GM18520 (cell line): ENCODE results near the gene KLF6.

ENCODE experiments used
- ATAC-seq: cut with Tn5 transposase; IDR thresholded peaks from one replicate; pipeline ENCODE4 v1.9.1; 2021; ENCODE audit not compliant: unreplicated experiment

The KLF6 gene

GRCh38 chr10:3811291-3811870 lies 26.4 kb upstream of the KLF6 start:
- peak; percentile 64 for ATAC-seq

- no peak for ATAC-seq
These were observed 23.7 kb upstream of the KLF6 start for GRCh38 chr10:3808689-3809199.

GRCh38 chr10:3807928-3808496 lies 23.0 kb upstream of the KLF6 start:
- no peak for ATAC-seq

- ATAC-seq: no peak
These were observed 22.4 kb upstream of the KLF6 start for GRCh38 chr10:3807211-3807927.

GRCh38 chr10:3806603-3807002 lies 21.6 kb upstream of the KLF6 start:
- ATAC-seq: no peak

- no peak for ATAC-seq
These were observed 20.9 kb upstream of the KLF6 start for GRCh38 chr10:3805791-3806461.

- ATAC-seq: peak; percentile 40
These were observed 20.3 kb upstream of the KLF6 start for GRCh38 chr10:3805201-3805790.

- ATAC-seq: no peak
These were observed 19.1 kb upstream of the KLF6 start for GRCh38 chr10:3803927-3804741.

- ATAC-seq: no peak
These were observed 18.4 kb upstream of the KLF6 start for GRCh38 chr10:3803295-3803926.

GRCh38 chr10:3802526-3803265 lies 17.7 kb upstream of the KLF6 start:
- ATAC-seq: no peak

GRCh38 chr10:3801558-3802192 lies 16.7 kb upstream of the KLF6 start:
- ATAC-seq: no peak

- ATAC-seq: no peak
These were observed 15.6 kb upstream of the KLF6 start for GRCh38 chr10:3800586-3800985.

GRCh38 chr10:3797750-3798149 lies 12.7 kb upstream of the KLF6 start:
- ATAC-seq: no peak

GRCh38 chr10:3793553-3793952 lies 8.5 kb upstream of the KLF6 start:
- no peak for ATAC-seq

GRCh38 chr10:3792710-3793219 lies 7.8 kb upstream of the KLF6 start:
- ATAC-seq: no peak

- ATAC-seq: no peak
These were observed 7.1 kb upstream of the KLF6 start for GRCh38 chr10:3791974-3792633.

GRCh38 chr10:3790858-3791257 lies 5.8 kb upstream of the KLF6 start:
- ATAC-seq: no peak

GRCh38 chr10:3790272-3790671 lies 5.3 kb upstream of the KLF6 start:
- no peak for ATAC-seq
